ENCODE measurements around the gene ADRM1.

Gene ADRM1

DNA sequence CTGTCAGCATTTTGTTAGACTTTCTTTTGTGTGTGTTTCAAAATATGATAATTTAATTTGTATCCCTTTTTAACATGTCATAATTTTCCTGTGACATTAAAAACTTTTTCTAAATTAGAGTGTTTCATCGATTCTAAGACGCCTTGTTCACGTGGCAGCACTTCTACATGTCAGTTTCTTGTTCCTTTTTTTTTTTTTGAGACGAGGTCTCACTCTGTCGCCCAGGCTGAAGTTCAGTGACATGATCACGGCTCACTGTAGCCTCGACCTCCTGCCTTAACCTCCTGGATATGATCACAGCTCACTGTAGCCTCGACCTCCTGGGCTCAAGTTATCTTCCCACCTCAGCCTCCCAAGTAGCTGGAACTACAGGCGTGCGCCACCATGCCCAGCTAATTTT, 27.6 kb upstream of the ADRM1 start:
- in situ Hi-C loops (cut with MboI; ENCODE audit: low sequenced_read_pairs, unreplicated experiment): no loop called here
- DNase-seq (ENCODE audit: low spot score): no peak
- no peak for TF ChIP-seq CTCF (IDR thresholded peaks at IDR 0.05; ENCODE audit: borderline replicate concordance, control extremely low read depth, extremely low read depth, insufficient read depth, missing control alignments)

- in situ Hi-C loops (cut with MboI; ENCODE audit: low sequenced_read_pairs, unreplicated experiment): no loop called here
- no peak for DNase-seq (ENCODE audit: low spot score)
- TF ChIP-seq CTCF (IDR thresholded peaks at IDR 0.05; ENCODE audit: borderline replicate concordance, control extremely low read depth, extremely low read depth, insufficient read depth, missing control alignments): no peak
Measured at GRCh38 chr20:62276439-62276838, 26.4 kb upstream of the ADRM1 start.

- DNase-seq (ENCODE audit: low spot score): no peak
- in situ Hi-C loops (cut with MboI; ENCODE audit: low sequenced_read_pairs, unreplicated experiment): no loop called here
- TF ChIP-seq CTCF (IDR thresholded peaks at IDR 0.05; ENCODE audit: borderline replicate concordance, control extremely low read depth, extremely low read depth, insufficient read depth, missing control alignments): no peak
Measured at GRCh38 chr20:62277253-62277652, 25.5 kb upstream of the ADRM1 start.

DNA sequence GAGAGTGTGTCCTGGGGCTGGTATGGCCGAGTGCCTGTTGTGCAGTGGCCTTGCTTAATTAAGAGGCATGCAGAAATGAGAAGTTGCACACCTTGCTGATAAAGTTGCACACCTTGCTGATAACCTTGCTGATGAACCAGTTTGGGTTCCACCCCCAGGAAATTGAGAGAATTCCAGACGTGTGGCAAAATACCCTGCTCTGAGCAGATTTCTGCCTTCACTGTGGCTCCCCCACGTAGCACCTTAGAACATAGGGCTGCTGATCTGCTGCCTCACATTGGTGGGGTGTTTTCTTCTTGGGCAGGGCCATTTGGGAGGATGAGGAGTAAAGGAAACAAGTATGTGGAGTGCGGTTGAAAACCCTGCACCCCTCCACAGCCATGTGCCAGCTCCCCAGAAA, 22.5 kb upstream of the ADRM1 start:
- in situ Hi-C loops (cut with MboI; ENCODE audit: low sequenced_read_pairs, unreplicated experiment): no loop called here
- no peak for DNase-seq (ENCODE audit: low spot score)
- no peak for TF ChIP-seq CTCF (IDR thresholded peaks at IDR 0.05; ENCODE audit: borderline replicate concordance, control extremely low read depth, extremely low read depth, insufficient read depth, missing control alignments)

- DNase-seq (ENCODE audit: low spot score): no peak
- in situ Hi-C loops (cut with MboI; ENCODE audit: low sequenced_read_pairs, unreplicated experiment): no loop called here
- TF ChIP-seq CTCF (IDR thresholded peaks at IDR 0.05; ENCODE audit: borderline replicate concordance, control extremely low read depth, extremely low read depth, insufficient read depth, missing control alignments): no peak
Measured at GRCh38 chr20:62281161-62281933, 21.4 kb upstream of the ADRM1 start.

DNA sequence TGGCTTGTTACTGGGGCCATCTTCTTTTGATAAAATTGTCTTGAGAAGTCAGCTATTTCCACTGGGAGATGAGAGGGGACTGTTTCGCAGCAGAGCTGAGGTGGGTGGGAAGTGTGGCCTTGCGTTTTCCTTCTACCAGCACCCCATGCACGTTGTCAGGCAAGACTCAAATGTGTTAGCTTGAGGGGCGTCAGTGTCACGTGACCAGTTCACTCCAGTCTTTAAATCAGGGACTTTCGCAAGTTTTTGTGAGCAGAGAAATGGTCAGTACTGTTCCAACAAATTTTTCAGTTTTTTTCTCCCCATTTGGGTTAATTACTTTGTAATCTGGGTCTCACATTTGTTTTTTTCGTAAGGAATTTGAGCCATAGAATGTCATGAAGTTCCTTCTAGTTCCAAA, 20.7 kb upstream of the ADRM1 start:
- DNase-seq (ENCODE audit: low spot score): no peak
- TF ChIP-seq CTCF (IDR thresholded peaks at IDR 0.05; ENCODE audit: borderline replicate concordance, control extremely low read depth, extremely low read depth, insufficient read depth, missing control alignments): no peak
- in situ Hi-C loops (cut with MboI; ENCODE audit: low sequenced_read_pairs, unreplicated experiment): no loop called here
